ENCODE results near the gene HYI.

HYI gene

DNA sequence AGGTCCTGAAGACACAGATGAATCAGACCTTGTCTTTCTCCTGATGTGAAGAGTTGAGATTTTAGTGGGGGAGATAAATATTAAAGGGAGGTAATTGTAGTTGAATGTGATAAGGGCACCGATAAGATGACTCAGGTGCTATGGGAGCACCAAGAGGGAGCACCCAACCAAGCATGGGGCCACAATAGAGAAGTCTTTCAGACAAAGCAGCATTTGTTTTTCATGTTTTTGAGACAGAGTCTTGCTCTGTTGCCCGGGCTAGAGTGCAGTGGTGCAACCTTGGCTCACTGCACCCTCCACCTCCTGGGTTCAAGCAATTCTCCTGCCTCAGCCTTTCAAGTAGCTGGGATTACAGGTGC is 47.9 kb downstream of the HYI start:
- TF ChIP-seq, protein P1, sequence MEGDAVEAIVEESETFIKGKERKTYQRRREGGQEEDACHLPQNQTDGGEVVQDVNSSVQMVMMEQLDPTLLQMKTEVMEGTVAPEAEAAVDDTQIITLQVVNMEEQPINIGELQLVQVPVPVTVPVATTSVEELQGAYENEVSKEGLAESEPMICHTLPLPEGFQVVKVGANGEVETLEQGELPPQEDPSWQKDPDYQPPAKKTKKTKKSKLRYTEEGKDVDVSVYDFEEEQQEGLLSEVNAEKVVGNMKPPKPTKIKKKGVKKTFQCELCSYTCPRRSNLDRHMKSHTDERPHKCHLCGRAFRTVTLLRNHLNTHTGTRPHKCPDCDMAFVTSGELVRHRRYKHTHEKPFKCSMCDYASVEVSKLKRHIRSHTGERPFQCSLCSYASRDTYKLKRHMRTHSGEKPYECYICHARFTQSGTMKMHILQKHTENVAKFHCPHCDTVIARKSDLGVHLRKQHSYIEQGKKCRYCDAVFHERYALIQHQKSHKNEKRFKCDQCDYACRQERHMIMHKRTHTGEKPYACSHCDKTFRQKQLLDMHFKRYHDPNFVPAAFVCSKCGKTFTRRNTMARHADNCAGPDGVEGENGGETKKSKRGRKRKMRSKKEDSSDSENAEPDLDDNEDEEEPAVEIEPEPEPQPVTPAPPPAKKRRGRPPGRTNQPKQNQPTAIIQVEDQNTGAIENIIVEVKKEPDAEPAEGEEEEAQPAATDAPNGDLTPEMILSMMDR (IDR thresholded peaks at IDR 0.05; ENCODE audit: control insufficient read depth, extremely low read depth, insufficient read depth): no peak
- no peak overlapping the region for H3K4me3 ChIP-seq (ENCODE audit: low read depth, low read length)
- no peak for DNase-seq (ENCODE audit: low read depth)

DNA sequence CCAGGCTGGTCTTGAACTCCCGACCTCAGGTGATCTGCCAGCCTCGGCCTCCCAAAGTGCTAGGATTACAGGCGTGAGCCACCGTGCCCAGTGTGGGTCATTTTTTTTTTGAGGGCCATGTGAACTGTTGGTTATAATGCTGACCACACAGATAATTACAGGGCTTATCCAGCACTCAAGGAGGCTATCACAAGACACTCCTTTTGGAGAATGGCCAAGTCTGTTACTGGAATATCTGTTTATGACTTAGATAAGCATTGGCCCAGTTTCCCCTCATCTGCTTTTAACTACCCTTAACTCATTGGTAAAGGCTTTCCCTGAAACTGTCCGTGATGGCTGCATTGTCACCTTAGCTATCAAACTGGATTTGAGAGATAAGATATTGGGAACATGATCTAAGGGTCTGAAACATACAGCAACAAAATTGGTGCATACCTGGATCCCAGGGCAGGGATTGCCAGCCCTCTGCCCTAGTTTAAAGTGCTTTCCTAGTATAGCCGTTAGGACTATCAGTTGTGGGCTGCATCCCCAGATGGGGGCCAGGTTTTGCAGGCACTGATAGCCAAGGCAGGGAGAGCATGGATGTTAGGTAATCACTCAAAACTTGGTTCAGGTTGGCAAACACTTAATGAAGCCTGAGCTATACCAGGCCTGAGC is 48.4 kb downstream of the HYI start:
- no peak for DNase-seq (ENCODE audit: low read depth)
- H3K4me3 ChIP-seq (ENCODE audit: low read depth, low read length): no peak overlapping the region
- TF ChIP-seq, protein P1 (IDR thresholded peaks at IDR 0.05; ENCODE audit: control insufficient read depth, extremely low read depth, insufficient read depth): no peak

DNA sequence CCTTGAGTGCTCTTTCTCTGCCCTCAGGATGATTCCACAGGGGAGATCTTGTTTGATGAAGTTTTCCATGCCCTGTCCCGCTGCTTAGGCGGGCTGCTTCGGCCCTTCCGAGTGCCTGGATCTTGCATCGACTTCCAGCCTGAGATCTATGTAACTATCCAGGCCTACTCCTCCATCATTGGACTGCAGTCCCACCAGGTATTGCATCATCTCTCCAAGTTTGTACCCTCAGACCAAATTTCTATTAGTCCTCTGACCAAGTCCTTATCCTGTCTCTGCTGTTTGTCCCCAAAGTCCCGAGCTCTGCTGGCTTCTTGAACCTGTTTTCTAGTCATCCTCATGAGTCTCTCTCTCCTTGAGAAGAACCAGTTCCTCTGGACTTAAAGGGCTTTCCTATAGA is 49.4 kb downstream of the HYI start:
- no peak overlapping the region for H3K4me3 ChIP-seq (ENCODE audit: low read depth, low read length)
- DNase-seq (ENCODE audit: low read depth): no peak
- TF ChIP-seq, protein P1 (IDR thresholded peaks at IDR 0.05; ENCODE audit: control insufficient read depth, extremely low read depth, insufficient read depth): no peak

DNA sequence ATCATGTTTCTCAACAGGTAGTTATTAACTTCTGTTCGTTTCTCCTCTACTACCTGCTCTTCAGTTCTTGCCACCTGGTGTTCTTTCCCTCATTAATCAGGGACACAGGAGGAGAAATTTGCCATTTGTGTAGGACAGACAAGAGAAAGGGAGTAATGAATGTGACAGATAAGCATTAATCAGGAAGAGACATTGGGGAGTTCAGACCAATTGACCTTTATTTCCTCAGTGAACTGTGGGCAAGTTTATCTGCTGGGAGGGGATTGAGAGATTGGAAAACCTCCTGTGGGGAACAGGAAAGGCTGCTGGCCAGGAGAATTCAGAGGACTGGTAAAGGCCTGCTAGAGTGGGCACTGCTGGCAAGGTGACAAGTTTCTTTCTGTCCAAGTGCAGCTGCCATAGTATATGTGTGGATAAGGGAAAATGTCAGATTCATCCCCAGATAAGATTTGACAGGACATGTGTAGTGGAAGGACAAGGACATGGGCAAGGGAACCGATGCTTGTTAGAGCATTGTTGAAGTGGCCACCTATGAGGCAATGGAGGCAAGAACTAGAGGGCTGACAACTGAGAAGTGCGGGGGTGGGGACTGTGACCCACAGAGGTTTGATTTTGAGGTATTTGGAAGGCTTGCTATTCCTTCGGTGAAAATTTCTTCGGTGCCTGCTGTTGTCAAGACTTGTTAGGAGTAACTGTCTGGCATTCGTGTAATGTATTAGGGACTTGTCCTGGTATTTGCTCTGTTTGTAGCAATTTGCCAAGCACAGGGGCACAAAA is 51.5 kb downstream of the HYI start:
- TF ChIP-seq, protein P1 (IDR thresholded peaks at IDR 0.05; ENCODE audit: control insufficient read depth, extremely low read depth, insufficient read depth): no peak
- H3K4me3 ChIP-seq (ENCODE audit: low read depth, low read length): no peak overlapping the region
- no peak for DNase-seq (ENCODE audit: low read depth)

All from LNCaP clone FGC (cell line).